A549 treated with AZD2906 at 1 μM for 4 hours (cell line): ENCODE results near the gene SPDYE1. TPM values are rescaled to one million over a fixed set of nuclear protein-coding genes. Genes with fewer than 3 reads are reported as not detected.

Source experiments
- total RNA-seq: library from RNA; stranded (reverse); fragments of 200-300 nt; extraction: Qiagen RNA extraction; gene quantifications from 5 replicates; pipeline ENCODE4 v1.2.3, GENCODE V29; 2022

Gene SPDYE1, protein sequence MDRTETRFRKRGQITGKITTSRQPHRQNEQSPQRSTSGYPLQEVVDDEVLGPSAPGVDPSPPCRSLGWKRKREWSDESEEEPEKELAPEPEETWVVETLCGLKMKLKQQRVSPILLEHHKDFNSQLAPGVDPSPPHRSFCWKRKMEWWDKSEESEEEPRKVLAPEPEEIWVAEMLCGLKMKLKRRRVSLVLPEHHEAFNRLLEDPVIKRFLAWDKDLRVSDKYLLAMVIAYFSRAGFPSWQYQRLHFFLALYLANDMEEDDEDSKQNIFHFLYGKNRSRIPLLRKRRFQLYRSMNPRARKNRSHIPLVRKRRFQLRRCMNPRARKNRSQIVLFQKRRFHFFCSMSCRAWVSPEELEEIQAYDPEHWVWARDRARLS
- not detected in 5 replicates for total RNA-seq

DNA sequence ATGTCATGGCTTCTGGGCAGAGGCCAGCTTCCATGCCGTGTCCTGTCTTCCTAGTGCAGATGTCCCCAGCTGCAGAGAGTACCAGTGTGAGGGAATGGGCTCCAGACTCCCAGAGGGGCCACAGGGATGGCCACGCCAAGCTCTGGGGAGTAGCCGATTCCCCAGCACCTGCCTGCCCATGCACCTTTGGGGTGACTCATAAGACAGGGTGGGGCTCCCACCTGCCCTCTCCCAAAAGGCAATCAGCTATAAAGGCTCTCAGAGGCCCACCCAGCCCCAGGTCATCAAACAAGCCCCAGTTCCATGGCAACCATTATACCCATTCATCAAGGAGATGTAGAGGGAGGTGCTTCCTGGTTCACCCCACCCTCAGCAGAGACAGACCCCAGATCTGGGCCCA, at the start of gene SPDYE1:
SPDYE1 (plus strand) TSS at position 366 of the 400 bp plus-strand sequence. CDS start 2,053 bp downstream, outside the sequence.

GRCh38 chr7:44044315-44045225, 46.9 kb downstream of the SPDYE1 start, which contains the start of gene DBNL:
Gene DBNL (plus strand): TSS chr7:44044702. CDS start chr7:44044738, 36 bp downstream.

Other genes starting within 250 kb of the SPDYE1 start
- gene BLVRA, start 239.2 kb upstream of the SPDYE1 start, total RNA-seq: 71.9 to 86.5 TPM (median 74.9 TPM) in 5 replicates
- gene MRPS24, start 128.4 kb upstream of the SPDYE1 start, total RNA-seq: 227 to 263 TPM (median 250 TPM) in 5 replicates
- gene URGCP, start 91.3 kb upstream of the SPDYE1 start, total RNA-seq: 25.9 to 28.5 TPM (median 28.1 TPM) in 5 replicates
- 7.9 to 11.5 TPM (median 9.6 TPM) in 5 replicates for gene UBE2D4, start 71.5 kb upstream of the SPDYE1 start, total RNA-seq
- 66.0 to 71.9 TPM (median 71.2 TPM) in 5 replicates for gene DBNL, start 46.8 kb downstream of the SPDYE1 start, total RNA-seq
- gene PGAM2, start 67.7 kb downstream of the SPDYE1 start, total RNA-seq: not detected in 5 replicates
- 6.4 to 7.3 TPM (median 7.0 TPM) in 5 replicates for gene POLM, start 84.6 kb downstream of the SPDYE1 start, total RNA-seq
- gene AEBP1, start 106.4 kb downstream of the SPDYE1 start, total RNA-seq: 0.06 TPM in 1 of 5 replicates, not detected in the others
- gene POLD2, start 125.7 kb downstream of the SPDYE1 start, total RNA-seq: 150 to 170 TPM (median 169 TPM) in 5 replicates
- not detected in 5 replicates for gene MYL7, start 143.4 kb downstream of the SPDYE1 start, total RNA-seq
- 0.05 TPM in 1 of 5 replicates, not detected in the others for gene GCK, start 191.5 kb downstream of the SPDYE1 start, total RNA-seq
- gene YKT6, start 203.1 kb downstream of the SPDYE1 start, total RNA-seq: 110 to 123 TPM (median 115 TPM) in 5 replicates